CD14-positive monocyte (primary cell): ENCODE measurements around the gene GOLGA6L7. TPM values are rescaled to one million over a fixed set of nuclear protein-coding genes. Genes with fewer than 3 reads are reported as not detected.

ENCODE experiments used
- DNase-seq, 3 donors: peaks; one replicate each; pipeline ENCODE4 v3.0.0-alpha.2; 2011 to 2022
- H2AFZ ChIP-seq: 2 replicates; pipeline ENCODE4 v1.6.0; 2012; ENCODE audit warnings: mild to moderate bottlenecking, low read depth, low read length, inconsistent platforms; ENCODE audit not compliant: insufficient read depth, poor library complexity, severe bottlenecking
- H3K27ac ChIP-seq, 2 donors: 1 replicate in 1 of 2; 2 replicates in 1 of 2; pipeline ENCODE4 v1.5.1; 2012 to 2013; ENCODE audit warnings: low read length in 2 of 2, control low read depth in 1 of 2, inconsistent platforms in 1 of 2, low read depth in 1 of 2, mild to moderate bottlenecking in 1 of 2
- H3K27me3 ChIP-seq, 2 donors: one replicate each; pipeline versions ENCODE4 v1.6.0 to v1.6.1; 2011 to 2013; ENCODE audit warnings: low read length in 2 of 2; ENCODE audit not compliant: control insufficient read depth in 2 of 2, insufficient read depth in 2 of 2
- H3K36me3 ChIP-seq, 2 donors: replicated peaks in 1 of 2; 1 replicate in 1 of 2; 2 replicates in 1 of 2; pipeline versions ENCODE4 v1.5.1 to v1.6.1; 2012 to 2013; ENCODE audit warnings: low read length in 2 of 2, control low read depth in 1 of 2, inconsistent platforms in 1 of 2, mild to moderate bottlenecking in 1 of 2; ENCODE audit not compliant: insufficient read depth in 2 of 2, control insufficient read depth in 1 of 2
- H3K4me1 ChIP-seq, 2 donors: 1 replicate in 1 of 2; 2 replicates in 1 of 2; pipeline versions ENCODE4 v1.5.1 to v1.6.1; 2012 to 2013; ENCODE audit warnings: low read length in 2 of 2, control low read depth in 1 of 2, inconsistent platforms in 1 of 2, mild to moderate bottlenecking in 1 of 2, moderate library complexity in 1 of 2; ENCODE audit not compliant: insufficient read depth in 2 of 2, control insufficient read depth in 1 of 2
- H3K4me2 ChIP-seq: replicated peaks from 2 replicates; pipeline ENCODE3; 2012; ENCODE audit warnings: low read length, moderate library complexity, mild to moderate bottlenecking; ENCODE audit not compliant: poor library complexity, severe bottlenecking; ENCODE audit errors: extremely low read depth
- H3K4me3 ChIP-seq, 3 experiments: fragments of 200-600 bp in 1 of 3; sonication (generic) in 1 of 3; replicated peaks in 1 of 3; 1 replicate in 2 of 3; 2 replicates in 1 of 3; pipeline ENCODE4 v1.5.1; 2011 to 2013; ENCODE audit warnings: low read length in 3 of 3, mild to moderate bottlenecking in 3 of 3, control low read depth in 2 of 3, low read depth in 2 of 3, inconsistent platforms in 1 of 3, moderate library complexity in 1 of 3
- H3K79me2 ChIP-seq: 2 replicates; pipeline ENCODE4 v1.6.0; 2012; ENCODE audit warnings: mild to moderate bottlenecking, control low read depth, inconsistent platforms, low read length, moderate library complexity; ENCODE audit not compliant: insufficient read depth
- H3K9ac ChIP-seq: 2 replicates; pipeline ENCODE4 v1.6.0; 2017; ENCODE audit warnings: low read length, mild to moderate bottlenecking; ENCODE audit not compliant: insufficient read depth, poor library complexity, severe bottlenecking
- H3K9me3 ChIP-seq, 2 donors: replicated peaks in 1 of 2; 1 replicate in 1 of 2; 2 replicates in 1 of 2; pipeline versions ENCODE4 v1.5.1 to v1.6.1; 2012 to 2013; ENCODE audit warnings: low read length in 2 of 2, control low read depth in 1 of 2; ENCODE audit not compliant: control insufficient read depth in 1 of 2, insufficient read depth in 1 of 2
- H4K20me1 ChIP-seq: 2 replicates; pipeline ENCODE4 v1.6.0; 2012; ENCODE audit warnings: mild to moderate bottlenecking, low read length, control low read depth, moderate library complexity; ENCODE audit not compliant: insufficient read depth
- H3K27ac Mint-ChIP-seq, 7 donors: one replicate each; pipeline ENCODE4 v1.8.0; 2020; ENCODE audit warnings: mild to moderate bottlenecking in 7 of 7, mixed read lengths in 7 of 7, moderate library complexity in 6 of 7, inconsistent platforms in 2 of 7
- H3K27me3 Mint-ChIP-seq, 3 donors: one replicate each; pipeline ENCODE4 v1.8.0; 2021 to 2022; ENCODE audit warnings: low read depth in 3 of 3, mild to moderate bottlenecking in 3 of 3, mixed read lengths in 3 of 3, moderate library complexity in 3 of 3, inconsistent platforms in 1 of 3
- H3K36me3 Mint-ChIP-seq, 2 donors: one replicate each; pipeline ENCODE4 v1.8.0; 2020; ENCODE audit warnings: mixed read lengths in 2 of 2, inconsistent platforms in 1 of 2, mild to moderate bottlenecking in 1 of 2
- H3K4me1 Mint-ChIP-seq: one replicate; pipeline ENCODE4 v1.8.0; 2020; ENCODE audit warnings: mild to moderate bottlenecking, mixed read lengths
- H3K4me3 Mint-ChIP-seq, 2 donors: one replicate each; pipeline ENCODE4 v1.8.0; 2020; ENCODE audit warnings: mild to moderate bottlenecking in 2 of 2, mixed read lengths in 2 of 2, moderate library complexity in 1 of 2
- H3K9me3 Mint-ChIP-seq, 7 donors: one replicate each; pipeline ENCODE4 v1.8.0; 2020 to 2022; ENCODE audit warnings: mixed read lengths in 7 of 7, mild to moderate bottlenecking in 6 of 7, moderate library complexity in 6 of 7, inconsistent platforms in 2 of 7
- WGBS: methylation state at CpG from one replicate; pipeline ENCODE4 v1.1.5; 2013; ENCODE audit warnings: missing lambda C conversion rate; ENCODE audit not compliant: insufficient coverage; 5-methylcytosine and 5-hydroxymethylcytosine counted together
- intact Hi-C, 2 donors: fragments of 100-400 bp; cut with micrococcal nuclease; formaldehyde crosslinking; loops; one replicate each; pipeline versions ENCODE4 v1.15.0 to v1.15.1; 2023
- polyA plus RNA-seq, 3 donors: library from polyadenylated mRNA; depleted of rRNA in 1 of 3; unstranded in 2 of 3; stranded (reverse) in 1 of 3; fragments of 300-500 nt in 2 of 3; fragments of >200 nt in 1 of 3; fragmentation: Illumina TruSeq in 2 of 3; gene quantifications; 1 replicate in 2 of 3; 2 replicates in 1 of 3; pipeline ENCODE4 v1.2.3, GENCODE V29; 2012 to 2021
- TF ChIP-seq, protein P1 (sequence below): fragments of 200-600 bp; IDR thresholded peaks from one replicate; pipeline ENCODE4 v1.8.0; 2022; ENCODE audit warnings: antibody characterized with exemption, mild to moderate bottlenecking

Gene GOLGA6L7
- polyA plus RNA-seq, 3 donors, result not detected

DNA sequence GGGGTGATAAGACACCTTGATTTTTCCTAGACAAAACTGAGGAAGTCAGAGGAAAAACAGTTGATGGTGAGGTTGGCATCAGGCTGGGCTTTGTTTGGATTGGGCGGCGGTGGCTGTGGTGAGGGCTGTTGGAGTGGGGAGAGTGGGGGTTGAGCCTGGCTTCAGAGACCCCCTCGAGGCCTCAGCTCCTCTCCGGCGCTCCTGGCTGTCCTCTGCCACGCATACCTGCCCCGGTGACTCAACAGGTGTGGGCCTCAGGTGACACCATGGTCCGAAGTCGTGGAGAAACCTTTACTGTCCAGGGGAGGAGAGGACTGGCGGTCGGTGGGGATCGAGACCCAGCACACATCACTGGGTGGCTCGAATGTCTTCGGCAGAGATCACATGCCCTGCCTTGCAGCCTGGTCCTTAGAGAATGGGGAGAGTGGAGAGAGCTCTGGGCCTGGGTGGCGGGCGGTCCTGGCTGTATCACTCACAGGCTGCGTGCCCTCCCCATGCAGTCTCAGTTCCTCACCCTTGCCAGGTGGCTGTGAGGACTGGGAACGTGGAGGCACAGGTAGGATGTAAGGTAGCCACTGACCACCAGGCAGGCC lies 40.0 kb upstream of the GOLGA6L7 start:
- Histone ChIP-seq H3K4me3 (no peak overlapping the region), H2AFZ (no peak overlapping the region), H3K4me2 (no peak overlapping the region), H3K27me3 (peaks cover 14 to 39% of the 10 kb centered on the region in 2 donors), H3K36me3 (no peaks in the 10 kb centered on the region), H3K9ac (no peak overlapping the region), H3K9me3 (peaks cover 0 to 4% of the 10 kb centered on the region in 2 donors), H3K79me2 (no peaks in the 10 kb centered on the region), H3K4me1 (peaks cover 0 to 3% of the 10 kb centered on the region in 2 donors), H4K20me1 (no peaks in the 10 kb centered on the region), H3K27ac (no peak overlapping the region)
- Mint-ChIP-seq H3K27me3 (peaks cover 35 to 51% (median 42%) of the 10 kb centered on the region in 3 donors), H3K4me3 (peak overlapping the region in 1 of 2 donors; percentile 68), H3K4me1 (peaks cover 10% of the 10 kb centered on the region), H3K27ac (peak overlapping the region in 1 of 7 donors; percentile 8), H3K36me3 (no peaks in the 10 kb centered on the region), H3K9me3 (peaks cover 0 to 5% (median 2%) of the 10 kb centered on the region in 7 donors)
- WGBS, result 96% methylated on average over 12 of the region's 18 CpGs
- DNase-seq, result no peak
- intact Hi-C loops, result no loop called here
- TF ChIP-seq, protein P1, sequence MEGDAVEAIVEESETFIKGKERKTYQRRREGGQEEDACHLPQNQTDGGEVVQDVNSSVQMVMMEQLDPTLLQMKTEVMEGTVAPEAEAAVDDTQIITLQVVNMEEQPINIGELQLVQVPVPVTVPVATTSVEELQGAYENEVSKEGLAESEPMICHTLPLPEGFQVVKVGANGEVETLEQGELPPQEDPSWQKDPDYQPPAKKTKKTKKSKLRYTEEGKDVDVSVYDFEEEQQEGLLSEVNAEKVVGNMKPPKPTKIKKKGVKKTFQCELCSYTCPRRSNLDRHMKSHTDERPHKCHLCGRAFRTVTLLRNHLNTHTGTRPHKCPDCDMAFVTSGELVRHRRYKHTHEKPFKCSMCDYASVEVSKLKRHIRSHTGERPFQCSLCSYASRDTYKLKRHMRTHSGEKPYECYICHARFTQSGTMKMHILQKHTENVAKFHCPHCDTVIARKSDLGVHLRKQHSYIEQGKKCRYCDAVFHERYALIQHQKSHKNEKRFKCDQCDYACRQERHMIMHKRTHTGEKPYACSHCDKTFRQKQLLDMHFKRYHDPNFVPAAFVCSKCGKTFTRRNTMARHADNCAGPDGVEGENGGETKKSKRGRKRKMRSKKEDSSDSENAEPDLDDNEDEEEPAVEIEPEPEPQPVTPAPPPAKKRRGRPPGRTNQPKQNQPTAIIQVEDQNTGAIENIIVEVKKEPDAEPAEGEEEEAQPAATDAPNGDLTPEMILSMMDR, result no peak

DNA sequence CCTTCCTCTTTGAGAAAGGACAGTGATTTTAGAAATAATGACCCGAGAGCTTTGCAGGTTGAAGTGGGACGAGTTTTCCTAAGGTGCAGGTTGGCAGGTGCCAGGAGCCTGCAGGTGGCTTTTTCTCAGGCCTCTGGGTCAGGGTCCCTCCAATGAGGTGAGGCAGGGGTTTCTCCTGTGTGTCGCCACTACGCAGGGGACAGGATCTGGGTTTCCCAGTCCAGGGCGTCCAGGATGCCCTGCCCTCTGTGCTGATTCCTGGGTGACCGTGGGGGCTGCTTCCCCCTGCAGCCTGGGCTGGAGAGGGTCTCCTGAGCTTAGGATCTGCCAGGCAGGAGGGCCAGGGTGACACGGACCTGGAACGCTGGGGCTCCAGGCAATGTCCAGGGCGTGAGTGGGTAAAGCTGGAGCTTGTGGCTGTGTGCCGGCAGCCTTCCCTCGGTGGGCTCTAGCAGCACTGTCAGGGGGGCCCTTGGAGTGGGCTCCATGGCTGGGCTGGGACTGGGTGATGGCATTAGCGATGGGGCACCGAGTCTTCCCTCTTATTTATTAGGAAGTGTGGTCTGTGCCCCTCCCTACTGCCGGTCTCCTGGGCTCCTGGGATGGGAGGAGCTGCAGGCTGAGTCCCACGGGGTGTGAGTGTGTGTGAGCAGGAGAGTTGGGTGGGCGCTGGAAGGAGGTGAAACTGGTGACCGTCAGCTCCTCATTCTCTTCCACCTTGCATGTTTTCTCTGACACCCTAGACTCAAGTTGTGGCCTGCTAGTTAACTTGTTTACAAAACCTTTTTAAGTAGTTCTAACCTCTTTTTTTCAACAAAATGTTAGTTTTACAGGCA lies 39.1 kb upstream of the GOLGA6L7 start:
- no peak overlapping the region for H3K4me2 ChIP-seq
- peaks cover 0 to 3% of the 10 kb centered on the region in 2 donors for H3K4me1 ChIP-seq
- H3K27me3 ChIP-seq, result peaks cover 14 to 39% of the 10 kb centered on the region in 2 donors
- Mint-ChIP-seq H3K27me3 (peaks cover 39 to 55% (median 45%) of the 10 kb centered on the region in 3 donors), H3K4me1 (peaks cover 10% of the 10 kb centered on the region), H3K27ac (no peak overlapping the region), H3K4me3 (peak overlapping the region in 1 of 2 donors; percentile 68), H3K9me3 (peaks cover 0 to 5% (median 2%) of the 10 kb centered on the region in 7 donors), H3K36me3 (no peaks in the 10 kb centered on the region)
- intact Hi-C loops, result no loop called here
- H2AFZ ChIP-seq, result no peak overlapping the region
- TF ChIP-seq, protein P1, result no peak
- H3K9ac ChIP-seq, result no peak overlapping the region
- no peaks in the 10 kb centered on the region for H3K79me2 ChIP-seq
- no peak overlapping the region for H3K4me3 ChIP-seq
- no peaks in the 10 kb centered on the region for H4K20me1 ChIP-seq
- no peaks in the 10 kb centered on the region for H3K36me3 ChIP-seq
- peaks cover 0 to 4% of the 10 kb centered on the region in 2 donors for H3K9me3 ChIP-seq
- 83% methylated on average over 12 of the region's 17 CpGs for WGBS
- no peak for DNase-seq
- no peak overlapping the region for H3K27ac ChIP-seq
